Measurements from ENCODE around the gene TUBGCP6. TPM values are rescaled to one million over a fixed set of nuclear protein-coding genes. Genes with fewer than 3 reads are reported as not detected.

TUBGCP6 gene
- total RNA-seq, 4 donors from 2014 or later, result 20.3 to 44.3 (median 32.2) TPM

- H3K4me1 ChIP-seq, result peaks cover 14 to 94% (median 19%) of the 10 kb centered on the region in 3 donors
- TF ChIP-seq POLR2A (IDR thresholded peaks at IDR 0.05) (no peak), CTCF (IDR thresholded peaks at IDR 0.05) (no peak)
- peaks cover 73 to 95% (median 76%) of the 10 kb centered on the region in 3 donors for H3K36me3 ChIP-seq
- H3K27me3 ChIP-seq, result no peaks in the 10 kb centered on the region
- DNase-seq, result no peak
- H3K4me3 ChIP-seq, result no peak overlapping the region
- H3K9me3 ChIP-seq, result no peaks in the 10 kb centered on the region
- WGBS, 2 donors, result 73 to 76% methylated on average over 3 to 6 of the region's 21 CpGs
- peak overlapping the region in 2 of 4 donors; percentile 33 to 68 for H3K27ac ChIP-seq
- intact Hi-C loops (cut with DNase I), result no loop called here
Measured at GRCh38 chr22:50286275-50286674, 41.5 kb upstream of the TUBGCP6 start.

GRCh38 chr22:50285568-50286229, 40.9 kb upstream of the TUBGCP6 start:
- TF ChIP-seq POLR2A (IDR thresholded peaks at IDR 0.05) (no peak), CTCF (IDR thresholded peaks at IDR 0.05) (no peak)
- no peaks in the 10 kb centered on the region for H3K27me3 ChIP-seq
- peak overlapping the region in 2 of 4 donors; percentile 33 to 68 for H3K27ac ChIP-seq
- no peak overlapping the region for H3K4me3 ChIP-seq
- H3K4me1 ChIP-seq, result peaks cover 14 to 94% (median 24%) of the 10 kb centered on the region in 3 donors
- DNase-seq, result no peak
- no peaks in the 10 kb centered on the region for H3K9me3 ChIP-seq
- intact Hi-C loops (cut with DNase I), result no loop called here
- 84 to 90% methylated on average over 4 to 6 of the region's 34 CpGs for whole genome bisulfite sequencing, 2 donors
- H3K36me3 ChIP-seq, result peaks cover 77 to 95% (median 82%) of the 10 kb centered on the region in 3 donors

GRCh38 chr22:50284479-50284878, 39.7 kb upstream of the TUBGCP6 start:
- H3K4me1 ChIP-seq, result peaks cover 14 to 95% (median 24%) of the 10 kb centered on the region in 3 donors
- intact Hi-C loops (cut with DNase I), result loop anchor here (5.0 kb wide), 1 partner anchor 48 kb away; no protein-coding TSS in a partner anchor
- H3K27me3 ChIP-seq, result no peaks in the 10 kb centered on the region
- TF ChIP-seq CTCF (IDR thresholded peaks at IDR 0.05) (no peak), POLR2A (IDR thresholded peaks at IDR 0.05) (no peak)
- 40 to 83% methylated on average over 1 to 3 of the region's 13 CpGs for WGBS, 2 donors
- H3K27ac ChIP-seq, result peak overlapping the region in 2 of 4 donors; percentile 16 to 87
- H3K9me3 ChIP-seq, result no peaks in the 10 kb centered on the region
- peaks cover 81 to 95% (median 86%) of the 10 kb centered on the region in 3 donors for H3K36me3 ChIP-seq
- no peak for DNase-seq
- no peak overlapping the region for H3K4me3 ChIP-seq

GRCh38 chr22:50283821-50284220, 39.0 kb upstream of the TUBGCP6 start:
- TF ChIP-seq POLR2A (IDR thresholded peaks at IDR 0.05) (no peak), CTCF (IDR thresholded peaks at IDR 0.05) (no peak)
- Histone ChIP-seq H3K36me3 (peaks cover 81 to 95% (median 82%) of the 10 kb centered on the region in 3 donors), H3K4me3 (no peak overlapping the region), H3K27ac (peak overlapping the region; percentile 16 to 89 (median 81)), H3K27me3 (no peaks in the 10 kb centered on the region), H3K4me1 (peaks cover 14 to 95% (median 24%) of the 10 kb centered on the region in 3 donors), H3K9me3 (no peaks in the 10 kb centered on the region)
- 65% methylated on average over 4 of the region's 30 CpGs; no CpG with 5 or more reads in 1 of the 2 donors for WGBS, 2 donors
- no peak for DNase-seq
- intact Hi-C loops (cut with DNase I), result loop anchor here (5.0 kb wide), 1 partner anchor 48 kb away; no protein-coding TSS in a partner anchor

Measured in esophagus squamous epithelium (tissue), 5 donors.